GM19328 (cell line): ENCODE results near the gene TBC1D9.
A peak's percentile ranks its signal among the peaks of the same experiment; 100 is the strongest.

Experiments used
- ATAC-seq: cut with Tn5 transposase; IDR thresholded peaks from one replicate; pipeline ENCODE4 v1.9.1; 2021; ENCODE audit warnings: mild to moderate bottlenecking, moderate library complexity; ENCODE audit not compliant: unreplicated experiment

TBC1D9 gene

GRCh38 chr4:140628016-140628415 lies 128.2 kb downstream of the TBC1D9 start:
- no peak for ATAC-seq

GRCh38 chr4:140626661-140627376 lies 129.4 kb downstream of the TBC1D9 start:
- ATAC-seq: no peak

- no peak for ATAC-seq
Observed at GRCh38 chr4:140622333-140622958, 133.7 kb downstream of the TBC1D9 start.

- no peak for ATAC-seq
Observed at GRCh38 chr4:140621161-140621560, 135.0 kb downstream of the TBC1D9 start.

- no peak for ATAC-seq
Observed at GRCh38 chr4:140617499-140618248, 138.5 kb downstream of the TBC1D9 start.

GRCh38 chr4:140615451-140615850 lies 140.7 kb downstream of the TBC1D9 start:
- ATAC-seq: no peak

GRCh38 chr4:140612357-140612756 lies 143.8 kb downstream of the TBC1D9 start:
- ATAC-seq: no peak

- ATAC-seq: no peak
Observed at GRCh38 chr4:140611854-140612253, 144.3 kb downstream of the TBC1D9 start.

GRCh38 chr4:140609548-140610425 lies 146.4 kb downstream of the TBC1D9 start:
- ATAC-seq: no peak

- ATAC-seq: no peak
Observed at GRCh38 chr4:140607852-140608251, 148.3 kb downstream of the TBC1D9 start.

- ATAC-seq: no peak
Observed at GRCh38 chr4:140604544-140604943, 151.6 kb downstream of the TBC1D9 start.

- ATAC-seq: no peak
Observed at GRCh38 chr4:140603286-140603685, 152.9 kb downstream of the TBC1D9 start.

GRCh38 chr4:140602714-140603113 lies 153.5 kb downstream of the TBC1D9 start:
- no peak for ATAC-seq

- ATAC-seq: no peak
Observed at GRCh38 chr4:140600408-140600807, 155.8 kb downstream of the TBC1D9 start.

- ATAC-seq: peak; percentile 58
Observed at GRCh38 chr4:140595065-140595464, 161.1 kb downstream of the TBC1D9 start.

- no peak for ATAC-seq
Observed at GRCh38 chr4:140584439-140584838, 171.7 kb downstream of the TBC1D9 start.

- ATAC-seq: no peak
Observed at GRCh38 chr4:140581078-140581477, 175.1 kb downstream of the TBC1D9 start.

GRCh38 chr4:140579278-140579677 lies 176.9 kb downstream of the TBC1D9 start:
- ATAC-seq: no peak

- ATAC-seq: no peak
Observed at GRCh38 chr4:140575489-140575888, 180.7 kb downstream of the TBC1D9 start.

- ATAC-seq: no peak
Observed at GRCh38 chr4:140571620-140572019, 184.6 kb downstream of the TBC1D9 start.
